ENCODE measurements around the gene SDF2.
"Not testable (repeated sequence)": the region's sequence is repeated elsewhere in the genome, so short reads cannot be mapped to it uniquely, and the experiment has no call there.

The SDF2 gene

GRCh38 chr17:28684963-28685362, 23.3 kb upstream of the SDF2 start:
- no peak for DNase-seq (ENCODE audit: low read depth)

- no peak for DNase-seq (ENCODE audit: low read depth)
These were observed 20.9 kb upstream of the SDF2 start for GRCh38 chr17:28682655-28683054.

GRCh38 chr17:28675980-28676379, 14.3 kb upstream of the SDF2 start:
- DNase-seq (ENCODE audit: low read depth), result no peak

- DNase-seq (ENCODE audit: low read depth), result no peak
These were observed 13.8 kb upstream of the SDF2 start for GRCh38 chr17:28675490-28675889.

- no peak for DNase-seq (ENCODE audit: low read depth)
These were observed 8.2 kb upstream of the SDF2 start for GRCh38 chr17:28669918-28670317.

- DNase-seq (ENCODE audit: low read depth), result no peak
These were observed 6.2 kb upstream of the SDF2 start for GRCh38 chr17:28667870-28668269.

GRCh38 chr17:28665994-28666393, 4.3 kb upstream of the SDF2 start:
- no peak for DNase-seq (ENCODE audit: low read depth)

- DNase-seq (ENCODE audit: low read depth), result no peak
These were observed 2.0 kb upstream of the SDF2 start for GRCh38 chr17:28663723-28664122.

GRCh38 chr17:28662527-28662829, 772 bp upstream of the SDF2 start:
- no peak for DNase-seq (ENCODE audit: low read depth)

- DNase-seq (ENCODE audit: low read depth), result not testable (repeated sequence)
These were observed 2.2 kb downstream of the SDF2 start for GRCh38 chr17:28659497-28659881.

GRCh38 chr17:28658766-28659496, 2.8 kb downstream of the SDF2 start:
- DNase-seq (ENCODE audit: low read depth), result not testable (repeated sequence)

- not testable (repeated sequence) for DNase-seq (ENCODE audit: low read depth)
These were observed 3.4 kb downstream of the SDF2 start for GRCh38 chr17:28658342-28658741.

GRCh38 chr17:28657756-28658155, 4.0 kb downstream of the SDF2 start:
- DNase-seq (ENCODE audit: low read depth), result no peak

- DNase-seq (ENCODE audit: low read depth), result no peak
These were observed 6.5 kb downstream of the SDF2 start for GRCh38 chr17:28655160-28655559.

- no peak for DNase-seq (ENCODE audit: low read depth)
These were observed 13.0 kb downstream of the SDF2 start for GRCh38 chr17:28648698-28649097.

GRCh38 chr17:28646039-28646754, 15.5 kb downstream of the SDF2 start:
- no peak for DNase-seq (ENCODE audit: low read depth)

GRCh38 chr17:28645576-28645939, 16.1 kb downstream of the SDF2 start:
- DNase-seq (ENCODE audit: low read depth), result no peak

GRCh38 chr17:28644787-28645575, 16.7 kb downstream of the SDF2 start, which contains the start of gene BLTP2:
Gene BLTP2, minus strand, starts transcription at chr17:28645158. Its CDS starts 102 bp downstream, at chr17:28645056.
- peak; percentile 63 for DNase-seq (ENCODE audit: low read depth)

GRCh38 chr17:28643983-28644786, 17.5 kb downstream of the SDF2 start:
- DNase-seq (ENCODE audit: low read depth), result no peak

GRCh38 chr17:28641579-28641978, 20.1 kb downstream of the SDF2 start:
- no peak for DNase-seq (ENCODE audit: low read depth)

GRCh38 chr17:28635506-28635905, 26.2 kb downstream of the SDF2 start:
- DNase-seq (ENCODE audit: low read depth), result no peak

- DNase-seq (ENCODE audit: low read depth), result no peak
These were observed 27.4 kb downstream of the SDF2 start for GRCh38 chr17:28634206-28634865.

Data from GM04503 (cell line).